NB4 (cell line): Measurements from ENCODE around the gene STARD3NL.

Experiments used
- MYC ChIP-seq: IDR thresholded peaks from 2 replicates; pipeline ENCODE4 v1.6.1; 2011; ENCODE audit warnings: low read depth, low read length
- POLR2A ChIP-seq: IDR thresholded peaks from 2 replicates; pipeline ENCODE4 v1.6.1; 2011; ENCODE audit warnings: mild to moderate bottlenecking; ENCODE audit not compliant: insufficient read length; ENCODE audit errors: extremely low read depth
- TF ChIP-seq, protein P1 (sequence below): IDR thresholded peaks from one replicate; pipeline ENCODE4 v1.5.1; 2012; ENCODE audit warnings: low read depth, low read length
- TF ChIP-seq, protein P2 (sequence below): IDR thresholded peaks from 2 replicates; pipeline ENCODE4 v1.6.1; 2011; ENCODE audit warnings: low read depth, low read length

DNA sequence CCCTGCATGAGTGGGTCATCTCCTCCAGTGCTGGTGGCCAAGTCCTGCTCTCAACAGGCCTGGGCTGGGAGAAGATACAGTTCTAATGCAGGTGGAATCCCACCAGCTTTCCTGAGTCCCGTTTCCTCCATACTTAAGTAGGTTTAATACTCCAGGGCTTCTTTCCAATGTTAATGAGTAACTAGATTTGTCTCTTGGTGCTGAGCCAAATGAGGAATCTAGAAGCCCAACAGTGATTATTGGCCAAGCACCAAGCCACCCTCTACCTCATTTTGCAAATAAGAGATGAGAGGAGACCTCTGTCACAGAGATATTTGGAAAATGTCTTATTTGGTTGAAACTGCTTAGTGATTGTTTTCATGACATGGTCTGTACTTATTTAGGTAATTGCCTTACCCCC lies 37.1 kb downstream of the STARD3NL start:
- no peak for TF ChIP-seq POLR2A
- TF ChIP-seq, protein P1, sequence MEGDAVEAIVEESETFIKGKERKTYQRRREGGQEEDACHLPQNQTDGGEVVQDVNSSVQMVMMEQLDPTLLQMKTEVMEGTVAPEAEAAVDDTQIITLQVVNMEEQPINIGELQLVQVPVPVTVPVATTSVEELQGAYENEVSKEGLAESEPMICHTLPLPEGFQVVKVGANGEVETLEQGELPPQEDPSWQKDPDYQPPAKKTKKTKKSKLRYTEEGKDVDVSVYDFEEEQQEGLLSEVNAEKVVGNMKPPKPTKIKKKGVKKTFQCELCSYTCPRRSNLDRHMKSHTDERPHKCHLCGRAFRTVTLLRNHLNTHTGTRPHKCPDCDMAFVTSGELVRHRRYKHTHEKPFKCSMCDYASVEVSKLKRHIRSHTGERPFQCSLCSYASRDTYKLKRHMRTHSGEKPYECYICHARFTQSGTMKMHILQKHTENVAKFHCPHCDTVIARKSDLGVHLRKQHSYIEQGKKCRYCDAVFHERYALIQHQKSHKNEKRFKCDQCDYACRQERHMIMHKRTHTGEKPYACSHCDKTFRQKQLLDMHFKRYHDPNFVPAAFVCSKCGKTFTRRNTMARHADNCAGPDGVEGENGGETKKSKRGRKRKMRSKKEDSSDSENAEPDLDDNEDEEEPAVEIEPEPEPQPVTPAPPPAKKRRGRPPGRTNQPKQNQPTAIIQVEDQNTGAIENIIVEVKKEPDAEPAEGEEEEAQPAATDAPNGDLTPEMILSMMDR, result no peak
- TF ChIP-seq, protein P2, sequence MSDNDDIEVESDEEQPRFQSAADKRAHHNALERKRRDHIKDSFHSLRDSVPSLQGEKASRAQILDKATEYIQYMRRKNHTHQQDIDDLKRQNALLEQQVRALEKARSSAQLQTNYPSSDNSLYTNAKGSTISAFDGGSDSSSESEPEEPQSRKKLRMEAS, result no peak
- no peak for TF ChIP-seq MYC
